Stimulated activated CD8-positive, alpha-beta memory T cell treated with anti-CD3 and anti-CD28 coated beads, Interleukin-7, amount 100 ng/mL, for 24 hours (primary cell): ENCODE results near the gene MYRFL.
"Not testable (repeated sequence)": the region's sequence is repeated elsewhere in the genome, so short reads cannot be mapped to it uniquely, and the experiment has no call there.

Experiments
- DNase-seq: peaks from one replicate; pipeline ENCODE4 v3.0.0-alpha.2; 2020; ENCODE audit warnings: low read depth

Gene MYRFL

DNA sequence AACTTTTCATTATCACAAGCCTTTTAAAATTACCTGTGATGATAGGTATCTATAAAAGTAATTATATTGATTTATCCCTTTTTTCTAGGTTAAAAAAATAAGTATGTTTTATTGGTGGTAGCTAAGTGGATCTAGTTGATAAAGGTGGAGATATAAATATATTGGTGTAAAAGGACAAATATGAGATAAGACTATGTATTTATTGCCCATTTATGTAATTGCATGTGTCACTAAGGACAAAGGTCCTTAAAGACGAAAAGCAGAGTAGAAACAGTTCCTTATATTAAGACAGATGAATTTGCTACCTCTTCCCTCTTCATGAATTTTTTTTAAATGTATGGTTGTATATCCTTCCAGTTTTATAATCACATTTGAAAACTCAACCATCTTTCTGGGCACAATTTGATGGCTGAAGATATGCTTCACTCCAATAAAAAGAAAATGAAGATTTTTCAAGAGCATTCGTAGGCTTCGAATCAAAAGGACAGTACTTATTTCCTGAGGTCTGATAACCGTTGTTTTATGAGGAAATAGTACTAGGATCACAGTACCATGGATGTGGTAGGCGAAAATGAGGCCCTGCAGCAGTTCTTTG lies at the start of gene MYRFL:
Gene MYRFL (plus strand): TSS at position 262 of the 595 bp plus-strand sequence. CDS start 291 bp downstream, at position 553.
- DNase-seq: no peak

DNA sequence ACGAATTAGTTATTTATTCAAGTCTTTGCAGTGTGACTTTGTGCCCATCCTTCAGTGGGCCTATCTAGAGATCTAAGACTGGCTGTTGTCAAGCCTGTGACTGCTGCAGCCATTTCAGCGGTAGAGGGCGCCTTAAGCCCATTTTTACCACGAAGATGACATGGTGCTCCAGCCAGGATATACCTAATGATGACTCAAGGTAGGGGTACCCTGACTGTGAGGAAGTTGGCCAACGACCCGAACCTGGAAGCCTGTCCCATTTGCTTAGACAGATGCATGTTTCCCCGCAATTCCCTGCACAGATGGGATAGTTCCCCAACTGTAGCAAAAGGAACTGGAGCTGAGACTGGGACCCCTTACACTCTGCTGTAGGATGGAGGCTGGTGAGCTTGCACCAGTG lies 45.1 kb upstream of the MYRFL start:
- DNase-seq: no peak

DNA sequence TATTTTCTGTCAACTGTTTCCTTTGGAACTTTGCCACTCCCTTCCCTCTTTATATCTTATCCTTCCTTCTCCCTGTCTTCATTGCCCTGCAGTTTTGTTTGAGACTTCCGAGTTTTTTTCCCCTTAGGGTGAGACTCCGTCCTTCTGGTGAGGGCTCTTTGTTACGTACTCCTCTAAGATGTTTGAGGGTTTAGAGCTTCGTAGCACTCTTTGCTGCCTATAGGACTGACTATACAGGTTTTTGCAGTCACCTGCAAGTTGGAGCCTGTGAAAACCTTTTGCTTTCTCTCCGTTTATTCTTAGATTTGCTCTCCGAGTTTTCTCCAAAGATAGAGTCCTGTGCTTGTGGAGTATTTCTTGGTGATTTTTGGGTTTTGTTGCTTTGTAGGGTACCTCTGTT lies 41.7 kb upstream of the MYRFL start:
- DNase-seq: no peak

DNA sequence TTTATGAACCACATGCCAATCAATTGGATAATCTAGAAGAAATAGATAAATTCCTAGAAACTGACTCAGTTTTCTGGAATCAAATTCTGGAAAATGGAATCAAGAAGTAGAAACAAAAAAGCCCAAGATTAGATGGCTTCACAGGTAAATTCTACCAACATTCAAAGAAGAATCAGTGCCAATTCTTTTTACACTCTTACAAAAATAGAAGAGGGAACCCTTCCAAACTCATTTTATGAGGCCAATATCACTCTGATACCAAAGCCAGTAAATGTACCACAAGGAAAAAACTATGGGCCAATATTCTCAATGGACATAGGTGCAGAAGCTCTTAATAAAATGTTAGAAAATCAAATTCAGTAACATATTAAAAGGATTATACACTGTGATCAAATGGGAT lies 35.7 kb upstream of the MYRFL start:
- no peak for DNase-seq

DNA sequence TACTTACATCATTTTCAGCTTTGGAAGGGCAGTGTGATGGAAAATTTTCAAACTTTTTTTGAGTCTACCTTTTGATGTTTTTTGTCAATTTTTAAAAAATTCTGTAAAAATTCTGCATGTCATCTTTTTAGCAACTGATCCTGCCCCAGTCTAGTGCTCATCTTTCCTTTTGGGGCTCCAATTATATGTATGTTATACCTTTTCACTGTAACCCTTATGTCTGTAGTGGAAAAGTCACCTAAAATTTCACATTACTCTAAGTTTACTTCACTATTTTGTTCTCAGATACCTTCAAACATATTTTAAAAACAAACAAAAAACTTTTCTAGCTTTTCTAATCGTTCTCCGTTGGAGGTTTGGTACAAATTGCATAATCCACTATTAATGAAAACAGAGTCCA lies 32.5 kb upstream of the MYRFL start:
- DNase-seq: no peak

DNA sequence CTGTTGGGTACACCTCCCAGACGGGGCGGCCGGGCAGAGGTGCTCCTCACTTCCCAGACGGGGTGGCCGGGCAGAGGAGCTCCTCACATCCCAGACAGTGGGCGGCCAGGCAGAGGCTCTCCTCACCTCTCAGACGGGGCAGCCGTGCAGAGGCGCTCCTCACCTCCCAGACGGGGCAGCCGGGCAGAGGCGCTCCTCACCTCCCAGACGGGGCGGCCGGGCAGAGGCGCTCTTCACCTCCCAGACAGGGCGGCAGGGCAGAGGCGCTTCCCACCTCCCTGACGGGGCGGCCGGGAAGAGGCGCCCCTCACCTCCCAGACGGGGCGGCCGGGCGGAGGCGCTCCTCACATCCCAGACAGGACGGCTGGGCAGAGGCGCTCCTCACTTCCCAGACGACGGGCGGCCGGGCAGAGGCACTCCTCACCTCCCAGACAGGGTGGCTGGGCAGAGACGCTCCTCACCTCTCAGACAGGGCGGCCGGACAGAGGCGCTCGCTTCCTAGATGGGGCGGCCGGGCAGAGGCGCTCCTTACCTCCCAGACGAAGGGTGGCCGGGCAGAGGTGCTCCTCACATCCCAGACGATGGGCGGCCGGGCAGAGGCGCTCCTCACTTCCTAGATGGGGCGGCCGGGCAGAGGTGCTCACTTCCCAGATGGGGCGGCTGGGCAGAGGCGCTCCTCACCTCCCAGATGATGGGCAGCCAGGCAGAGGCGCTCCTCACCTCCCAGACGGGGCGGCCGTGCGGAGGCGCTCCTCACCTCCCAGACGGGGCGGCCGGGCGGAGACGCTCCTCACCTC lies 17.7 kb upstream of the MYRFL start:
- not testable (repeated sequence) for DNase-seq

DNA sequence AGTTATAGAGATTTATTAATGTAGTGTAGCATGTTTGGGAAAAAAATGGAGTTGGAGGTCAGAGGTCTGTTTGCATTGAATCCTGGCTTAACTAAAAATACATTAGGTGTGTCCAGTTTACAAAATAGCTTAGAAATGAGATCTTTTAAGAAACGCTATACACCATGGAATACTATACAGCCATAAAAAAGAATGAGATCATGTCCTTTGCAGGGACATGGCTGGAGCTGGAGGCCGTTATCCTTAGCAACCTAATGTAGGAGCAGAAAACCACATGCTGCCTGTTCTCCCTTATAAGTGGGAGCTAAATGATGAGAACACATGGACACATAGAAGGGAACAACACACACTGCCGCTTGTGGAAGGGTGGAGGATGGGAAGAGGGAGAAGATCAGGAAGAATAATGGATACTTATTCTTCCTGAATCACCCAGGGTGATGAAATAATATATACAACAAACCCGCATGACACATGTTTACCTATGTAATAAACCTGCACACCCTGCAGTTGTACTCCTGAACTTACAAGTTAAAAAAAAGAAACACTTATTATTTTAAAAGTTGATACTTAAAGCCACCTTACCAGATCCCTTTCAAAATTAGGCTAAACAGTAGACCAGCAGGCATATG lies 14.0 kb upstream of the MYRFL start:
- DNase-seq: no peak

DNA sequence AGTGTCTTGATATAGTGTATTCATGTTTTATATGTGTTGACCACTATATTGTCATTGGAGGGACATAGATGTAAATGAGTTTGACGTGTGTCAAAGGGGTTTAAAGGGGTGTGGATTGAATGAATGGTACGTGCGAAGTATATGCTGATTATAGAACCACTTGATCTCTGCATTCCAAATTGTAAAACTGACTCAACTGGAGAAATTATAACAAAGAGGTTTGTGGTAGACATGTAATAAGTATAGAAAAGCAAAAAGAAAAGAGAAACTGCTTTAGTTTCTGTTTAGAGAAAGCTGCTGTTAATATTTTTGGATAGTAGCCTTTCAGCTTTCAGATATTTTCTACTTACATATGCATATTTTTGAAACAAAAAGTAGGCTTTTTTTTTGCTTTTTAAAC lies 8.9 kb upstream of the MYRFL start:
- no peak for DNase-seq

DNA sequence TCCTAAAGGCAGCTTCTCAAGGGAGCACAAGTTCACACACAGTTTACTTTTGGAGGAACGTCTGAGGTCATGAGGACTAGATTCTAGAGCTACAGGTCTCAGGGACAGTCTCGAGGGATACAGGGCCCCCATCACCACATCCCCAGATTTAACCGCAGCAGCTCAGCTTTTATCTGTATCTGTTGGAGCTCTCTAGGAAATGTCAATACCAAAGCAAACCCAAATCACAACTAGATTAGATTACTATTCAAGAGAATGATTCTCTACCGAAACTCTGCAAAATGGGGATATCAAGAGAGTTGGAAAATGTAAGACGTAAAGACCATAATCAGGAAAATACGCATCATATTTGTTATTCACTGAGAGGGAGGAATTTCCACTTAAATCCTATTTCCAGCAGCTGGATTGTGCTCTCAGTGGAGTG lies 4.0 kb upstream of the MYRFL start:
- no peak for DNase-seq

DNA sequence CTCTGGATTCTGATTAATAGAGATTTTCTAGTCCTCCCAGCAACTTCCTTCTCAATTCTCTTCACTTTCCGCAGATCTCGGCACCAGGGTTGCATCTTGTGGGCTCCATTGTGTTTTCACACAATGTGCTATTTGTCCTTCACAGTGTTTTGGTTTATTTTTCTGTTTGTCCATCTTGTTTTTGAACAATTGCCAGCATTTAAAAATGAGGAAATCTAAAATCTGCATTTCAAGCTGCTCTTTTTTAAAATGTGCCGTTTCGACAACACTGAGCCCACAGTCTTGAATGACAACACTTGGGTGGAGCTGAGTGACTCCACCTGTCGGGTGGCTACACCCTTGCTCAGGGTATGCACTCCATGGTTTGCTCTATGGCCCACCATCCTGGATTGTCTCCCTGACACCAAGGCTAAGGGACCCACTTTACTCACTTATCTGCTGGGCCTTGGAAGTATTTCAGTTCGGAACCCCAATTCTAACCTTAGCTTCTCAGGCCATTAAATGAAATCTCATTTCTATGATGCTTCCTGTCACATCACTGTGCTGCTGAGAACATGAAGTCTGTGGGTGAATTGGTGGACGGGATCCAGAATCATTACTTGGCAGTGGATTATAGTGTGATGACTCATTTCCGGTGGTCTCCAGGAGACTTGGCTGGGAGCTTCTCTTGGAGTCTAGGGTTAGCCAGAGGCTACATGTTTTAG lies 3.4 kb upstream of the MYRFL start:
- DNase-seq: no peak

DNA sequence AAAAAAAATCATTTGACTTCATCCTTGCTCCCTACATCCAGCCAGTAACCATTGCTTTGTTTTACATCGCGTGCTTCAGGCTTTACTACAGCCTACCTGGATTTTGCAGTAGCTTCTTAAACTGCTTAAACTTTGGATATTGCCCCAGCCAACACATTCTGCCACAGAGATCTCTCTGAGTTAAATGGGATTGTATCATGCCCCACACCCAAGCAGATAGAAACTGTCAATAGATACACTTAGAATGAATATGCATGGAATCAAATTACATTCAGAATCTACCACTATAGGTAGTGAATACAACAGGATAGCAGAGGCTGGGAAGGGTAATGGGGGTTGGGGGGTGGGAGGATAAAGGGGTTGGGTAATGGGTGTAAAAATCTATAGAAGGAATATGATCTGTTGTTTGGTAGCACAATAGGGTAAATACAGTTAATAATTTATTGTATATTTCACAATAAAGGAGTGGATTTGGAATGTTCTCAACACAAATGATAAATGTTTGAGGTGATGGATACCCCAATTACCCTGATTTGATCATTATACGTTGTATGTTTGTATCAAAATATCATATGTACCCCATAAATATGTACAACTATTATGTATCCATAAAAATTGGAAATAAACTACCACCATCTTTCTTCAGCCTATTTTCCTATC lies 2.7 kb upstream of the MYRFL start:
- no peak for DNase-seq

DNA sequence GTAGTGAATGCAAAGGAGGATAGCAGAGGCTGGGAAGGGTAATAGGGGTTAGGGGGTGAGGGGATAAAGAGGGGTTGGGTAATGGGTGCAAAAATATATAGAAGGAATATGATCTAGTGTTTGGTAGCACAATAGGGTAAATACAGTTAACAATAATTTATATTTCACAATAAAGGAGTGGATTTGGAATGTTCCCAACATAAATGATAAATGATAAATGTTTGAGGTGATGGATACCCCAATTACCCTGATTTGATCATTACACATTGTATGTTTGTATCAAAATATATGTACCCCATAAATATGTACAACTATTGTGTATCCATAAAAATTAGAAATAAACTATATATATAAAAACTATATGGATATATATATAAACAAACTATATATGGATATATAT lies 999 bp upstream of the MYRFL start:
- DNase-seq: no peak

DNA sequence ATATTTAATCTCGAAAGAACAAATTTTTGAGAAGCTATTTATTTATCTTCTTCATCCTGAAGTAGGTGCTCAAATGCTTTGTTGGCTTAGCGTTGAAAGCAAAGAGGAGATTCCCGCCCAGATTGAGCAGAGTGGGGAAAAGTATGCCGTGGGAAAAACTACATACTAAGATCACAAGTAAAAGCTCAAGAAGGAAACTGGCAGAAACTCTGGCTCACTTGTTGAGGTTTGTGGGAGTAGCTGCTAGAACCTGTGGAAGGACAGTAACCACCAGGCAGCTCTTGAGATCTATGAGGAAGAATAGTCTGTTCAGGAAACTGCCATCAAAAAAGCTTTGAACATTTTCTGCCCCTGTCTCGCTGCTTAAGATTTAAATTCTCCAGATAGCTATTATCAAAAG lies 3.9 kb downstream of the MYRFL start:
- DNase-seq: no peak

DNA sequence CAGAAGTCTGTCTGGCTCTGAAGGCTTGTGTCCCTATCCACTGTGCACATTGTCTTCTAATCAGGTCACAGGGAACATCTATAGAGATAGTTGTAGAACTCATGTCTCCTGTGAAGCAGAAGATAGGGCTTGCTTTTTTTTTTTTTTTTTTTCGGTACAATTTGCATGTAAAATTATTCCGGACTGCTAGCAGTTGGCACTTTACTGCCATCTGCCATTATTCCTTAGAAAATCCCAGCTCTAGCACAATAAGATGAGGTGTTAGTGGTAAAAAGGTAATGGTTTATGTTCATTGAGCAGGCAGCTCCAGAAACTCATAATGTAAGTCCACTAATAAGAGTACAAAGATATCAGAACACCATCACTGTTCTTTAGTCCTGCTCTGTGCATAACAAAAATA lies 8.7 kb downstream of the MYRFL start:
- DNase-seq: no peak

DNA sequence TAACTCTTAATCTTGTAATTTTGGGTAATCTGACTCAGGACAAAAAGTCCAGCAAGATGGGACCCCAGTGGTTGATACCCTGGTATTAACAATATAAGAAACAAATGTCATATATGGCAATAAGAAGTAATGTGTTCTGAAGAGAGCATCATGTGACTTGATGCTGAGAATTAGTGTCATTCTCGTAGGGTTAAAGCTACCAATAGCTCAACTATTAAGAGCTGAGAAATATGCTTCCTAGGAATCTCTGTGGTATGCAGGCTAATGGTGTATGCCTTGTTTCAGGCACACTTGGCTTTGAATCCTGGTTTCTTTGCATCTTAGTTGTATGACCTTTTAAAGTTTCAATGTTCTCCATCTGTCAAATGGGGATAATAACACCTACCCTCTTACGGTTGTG lies 9.1 kb downstream of the MYRFL start:
- DNase-seq: no peak

DNA sequence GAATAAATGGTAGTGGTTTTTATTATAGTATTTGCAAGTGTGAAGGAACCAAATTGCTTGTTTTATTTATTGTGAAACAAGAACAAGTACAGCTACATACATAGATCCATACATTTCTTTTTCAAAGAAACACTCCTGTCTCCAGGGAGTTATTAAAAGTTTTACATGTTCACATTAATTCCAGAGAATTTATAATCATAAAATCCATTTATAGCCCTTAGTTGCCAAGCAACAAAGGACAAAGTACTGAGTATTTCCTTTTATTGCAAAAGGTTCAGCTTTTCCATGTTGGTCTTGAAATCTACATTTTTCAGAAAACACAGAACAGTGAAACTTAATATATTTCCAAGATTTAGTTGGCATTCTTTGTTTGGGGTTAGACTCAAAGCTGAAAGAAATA lies 9.5 kb downstream of the MYRFL start:
- DNase-seq: no peak

DNA sequence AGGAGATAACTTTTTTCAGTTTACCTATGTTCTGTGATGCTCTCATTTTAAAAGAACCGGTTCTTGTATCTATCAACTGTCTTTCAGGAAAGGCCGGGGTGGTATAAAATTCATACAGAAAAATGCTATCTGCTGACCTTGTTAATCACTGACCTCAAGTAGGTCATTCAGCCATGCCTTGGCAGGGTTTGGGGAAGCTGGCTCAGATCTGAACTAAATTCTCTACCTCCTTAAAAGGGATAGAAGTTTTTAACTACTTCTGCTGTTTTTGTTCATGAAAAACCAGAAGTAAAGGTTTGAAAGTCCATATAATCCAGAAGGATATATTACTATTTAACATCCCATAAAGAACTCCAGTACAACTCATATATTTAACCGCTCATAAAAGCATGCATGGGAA lies 10.1 kb downstream of the MYRFL start:
- no peak for DNase-seq

DNA sequence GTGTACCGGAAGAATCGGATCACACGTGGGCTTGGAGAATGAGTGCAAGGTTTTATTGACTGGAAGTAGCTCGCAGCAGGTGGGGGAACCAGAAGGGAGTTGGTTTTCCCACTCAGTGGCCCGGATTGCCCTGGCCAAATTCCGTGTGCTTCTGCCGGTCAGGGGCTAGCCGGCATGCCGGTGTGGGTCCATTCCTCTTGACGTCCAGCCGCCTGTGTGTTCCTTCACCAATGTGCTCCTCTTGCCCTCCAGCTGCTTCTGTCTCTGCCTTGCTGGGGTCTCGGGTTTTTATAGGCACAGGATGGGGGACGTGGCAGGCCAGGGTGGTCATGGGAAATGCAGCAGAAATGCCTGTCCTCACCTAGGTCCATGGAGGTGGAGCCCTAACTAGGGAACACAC lies 11.0 kb downstream of the MYRFL start:
- no peak for DNase-seq

DNA sequence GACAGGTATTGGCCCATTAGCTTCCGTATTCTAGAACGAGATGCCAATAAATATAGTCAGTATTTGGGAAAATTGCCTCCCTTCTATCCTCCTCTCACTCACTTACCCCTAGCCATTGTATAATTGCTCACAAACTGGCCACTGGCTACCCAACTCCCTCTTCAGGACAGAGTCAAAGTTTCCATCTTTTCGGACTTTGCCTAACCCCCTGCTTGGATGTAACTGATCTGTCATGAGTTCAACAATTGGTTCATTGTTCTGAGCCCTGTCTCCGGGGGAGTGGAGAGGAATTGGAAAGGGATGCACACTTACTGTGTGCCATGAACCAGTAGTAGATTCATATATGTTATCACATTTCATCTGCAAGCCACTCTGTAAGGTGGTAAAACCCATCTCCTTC lies 12.2 kb downstream of the MYRFL start:
- no peak for DNase-seq

DNA sequence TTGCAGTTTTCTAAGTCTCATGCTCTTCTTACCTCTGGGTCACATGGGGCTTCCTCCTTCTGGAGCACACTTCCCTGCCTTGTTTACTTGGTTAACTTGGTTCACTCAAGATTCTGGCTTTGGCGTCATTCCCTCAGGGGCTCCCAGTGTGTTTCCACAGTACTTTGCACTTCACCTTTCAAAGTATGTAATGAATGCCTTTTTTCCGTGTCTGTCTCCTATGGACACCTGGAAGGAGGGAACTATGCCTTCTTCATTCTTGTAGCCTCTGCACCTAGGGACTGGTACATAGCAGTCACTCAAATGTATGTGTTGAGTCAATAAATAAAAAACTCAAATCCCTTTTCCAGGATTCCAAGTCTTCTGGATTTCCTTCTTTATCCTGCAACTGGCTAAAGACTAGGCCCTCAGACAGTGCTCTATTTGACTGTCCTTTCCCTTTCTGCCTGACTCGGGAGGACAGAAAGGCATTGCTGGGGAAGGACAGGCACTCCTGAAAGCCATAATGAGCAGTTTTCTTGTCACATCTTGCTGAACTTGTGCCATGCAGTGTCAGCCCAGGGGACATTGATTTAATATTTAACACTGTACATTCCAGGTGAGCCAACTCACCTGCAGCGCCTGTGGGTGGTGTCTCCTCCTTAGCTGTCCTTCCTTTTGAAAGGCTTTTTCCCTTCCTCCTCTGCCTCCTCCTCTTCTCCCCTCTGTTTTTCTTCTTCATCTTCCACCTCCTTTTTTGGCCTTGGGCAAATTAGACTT lies 12.8 kb downstream of the MYRFL start:
- DNase-seq: no peak

DNA sequence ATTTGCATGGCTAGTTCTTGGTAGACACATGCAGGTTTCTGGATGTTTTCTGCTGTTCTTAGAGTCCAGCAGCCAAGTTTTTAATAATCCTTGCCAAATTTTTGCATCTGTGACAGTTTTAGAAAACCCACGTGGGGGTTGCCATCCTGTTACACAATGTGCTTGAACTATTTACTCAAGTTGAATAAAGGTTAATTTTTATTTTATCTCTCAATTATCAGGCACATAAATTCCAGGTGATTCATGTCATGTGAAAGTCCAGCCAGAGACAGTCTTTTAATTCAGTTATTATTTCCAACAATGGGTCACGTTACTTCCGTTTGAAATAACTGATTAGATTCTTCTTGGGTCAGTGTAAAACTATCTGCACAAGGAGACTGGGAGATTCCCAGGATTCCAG lies 15.7 kb downstream of the MYRFL start:
- DNase-seq: no peak

DNA sequence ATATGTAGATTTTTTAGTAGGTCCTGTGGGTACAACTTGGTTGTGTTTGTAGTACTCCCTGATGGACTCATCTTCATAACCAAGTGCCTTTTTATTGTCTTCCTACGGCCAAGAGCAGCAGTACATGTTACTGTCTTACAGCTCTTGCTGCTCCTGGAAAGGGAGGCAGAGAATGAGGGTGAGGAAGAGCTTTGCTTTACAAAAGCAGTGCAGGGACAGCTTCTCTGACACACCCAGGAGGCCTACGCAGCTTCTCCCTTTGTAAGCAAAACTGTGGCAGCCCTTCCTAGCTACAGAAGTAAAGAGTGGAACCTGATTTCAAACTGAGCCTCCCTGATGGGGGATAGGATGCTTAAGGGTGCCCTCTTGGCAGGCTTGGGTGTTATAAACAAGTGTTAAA lies 18.6 kb downstream of the MYRFL start:
- DNase-seq: no peak
